OCI-LY3 (cell line): ENCODE measurements around the gene EYS.

Experiments
- CTCF ChIP-seq: fragments of 200-600, 300-600 bp; sonication (generic); IDR thresholded peaks from 2 replicates; pipeline ENCODE4 v1.5.1; 2014; ENCODE audit warnings: antibody characterized with exemption, low read length, low read depth
- EZH2phosphoT487 ChIP-seq: fragments of 200-600 bp; shearing (Covaris generic); IDR thresholded peaks from 2 replicates; pipeline ENCODE4 v1.6.1; 2018; ENCODE audit warnings: antibody characterized with exemption, mixed run types, low read depth

DNA sequence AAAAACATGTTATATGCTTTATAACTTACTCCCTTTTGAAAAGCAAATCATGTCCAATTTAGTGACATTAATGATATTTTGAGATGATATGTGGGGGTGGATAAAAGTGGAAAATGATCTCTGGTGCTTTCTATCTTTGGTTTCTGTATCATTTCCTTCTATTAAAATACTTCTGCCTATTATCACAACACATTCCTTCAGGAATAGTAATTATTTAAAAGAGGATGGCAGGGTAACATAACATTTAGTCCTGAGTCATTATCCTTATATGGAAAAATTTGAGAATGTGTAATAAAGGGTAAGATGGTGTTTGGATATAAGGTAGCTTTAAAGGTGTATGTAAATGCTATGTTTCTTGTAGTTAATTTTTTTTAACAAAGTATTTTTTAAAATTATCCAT, 1413.7 kb downstream of the EYS start:
- TF ChIP-seq CTCF (no peak), EZH2phosphoT487 (no peak)
